ENCODE results near the gene ALG5. TPM values are rescaled to one million over a fixed set of nuclear protein-coding genes. Genes with fewer than 3 reads are reported as not detected.

ALG5 gene
- total and polyA plus RNA-seq, 2 of the 4 experiments (the other 2 are of a cell fraction) = 19.4 to 21.9 TPM

DNA sequence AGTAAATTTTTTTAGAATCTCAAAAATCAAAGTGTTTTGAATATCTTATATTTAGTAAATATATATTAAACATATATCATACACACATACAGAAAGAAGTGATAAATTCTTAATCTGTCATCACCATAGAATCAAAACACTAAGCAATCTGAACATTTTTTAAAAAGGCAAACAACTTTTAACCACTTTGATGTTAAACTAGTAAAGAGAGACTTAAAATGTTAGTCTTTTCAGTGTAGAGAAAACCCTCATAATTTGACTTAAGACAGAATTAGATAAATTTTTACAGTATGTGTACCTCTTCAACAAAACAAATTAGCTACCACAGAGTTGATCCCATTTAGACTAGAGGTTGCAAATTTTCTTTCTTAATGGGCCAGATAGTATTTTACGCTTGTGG is 46.9 kb upstream of the ALG5 start:
- Histone ChIP-seq H2BK120ac (ENCODE audit: low read depth, low read length) (no peak overlapping the region), H3K56ac (ENCODE audit: extremely low read depth, insufficient read depth, low read length) (no peak overlapping the region), H4K5ac (ENCODE audit: low read depth, low read length) (no peak overlapping the region), H3K4me1 (ENCODE audit: control insufficient read depth, insufficient read depth, low read length) (no peaks in the 10 kb centered on the region), H2AK5ac (ENCODE audit: low read depth, low read length) (no peak overlapping the region), H3K9ac (ENCODE audit: low read depth, low read length) (no peak overlapping the region), H3K79me1 (ENCODE audit: low read depth in 1 of 2, low read length in 2 of 2) (peaks cover 8 to 15% of the 10 kb centered on the region in 2 experiments), H3K4ac (ENCODE audit: low read depth, low read length) (no peak overlapping the region), H2AFZ (replicated peaks; ENCODE audit: low read length, poor library complexity) (no peak overlapping the region), H2BK15ac (ENCODE audit: low read depth, low read length) (no peak overlapping the region), H3K4me3 (ENCODE audit: insufficient read depth, low read depth, low read length) (no peak overlapping the region), H2BK20ac (ENCODE audit: low read depth, low read length) (no peak overlapping the region), H3K27ac (ENCODE audit: insufficient read depth, low read length) (no peak overlapping the region), H3K23ac (ENCODE audit: low read depth, low read length) (no peak overlapping the region), H3K9me1 (ENCODE audit: insufficient read depth, low read length) (no peaks in the 10 kb centered on the region), H4K20me1 (ENCODE audit: insufficient read depth, low read length) (peaks cover 9% of the 10 kb centered on the region; the same call in 1 of the 2 replicates), H3K14ac (replicated peaks; ENCODE audit: low read depth, low read length) (no peak overlapping the region), H3K27me3 (ENCODE audit: control insufficient read depth, insufficient read depth, low read length) (no peaks in the 10 kb centered on the region), H2AK9ac (replicated peaks; ENCODE audit: low read depth, low read length, poor library complexity) (no peak overlapping the region), H3K4me2 (ENCODE audit: low read depth, low read length) (no peak overlapping the region), H3K36me3 (ENCODE audit: control insufficient read depth, insufficient read depth, low read length) (peaks cover 30% of the 10 kb centered on the region), H3K18ac (ENCODE audit: low read depth, low read length) (no peak overlapping the region), H3K9me3 (ENCODE audit: control insufficient read depth, insufficient read depth, low read length) (no peaks in the 10 kb centered on the region), H2BK5ac (ENCODE audit: low read depth, low read length, poor library complexity, severe bottlenecking) (no peak overlapping the region), H4K8ac (ENCODE audit: low read depth in 2 of 2, low read length in 2 of 2) (no peak overlapping the region), H4K91ac (ENCODE audit: insufficient read depth, low read depth, low read length) (no peak overlapping the region)
- in situ Hi-C loops (cut with MboI; ENCODE audit: low sequenced_read_pairs) = loop anchor here (25.0 kb wide), 1 partner anchor 1316 kb away; no protein-coding TSS in a partner anchor
- intact Hi-C loops (cut with micrococcal nuclease) = loop anchor here (5.0 kb wide), 1 partner anchor 34 kb away; no protein-coding TSS in a partner anchor
- WGBS, 2 experiments (ENCODE audit: extremely low coverage in 2 of 2, insufficient read length in 1 of 2) = no CpG with 5 or more reads among the region's 1 CpG
- TF ChIP-seq RFX5 (IDR thresholded peaks at IDR 0.05; ENCODE audit: low read depth, low read length) (no peak), RAD21 (IDR thresholded peaks at IDR 0.05; ENCODE audit: low read length) (no peak), BHLHE40 (IDR thresholded peaks at IDR 0.05; ENCODE audit: low read depth, low read length) (no peak), MXI1 (IDR thresholded peaks at IDR 0.05; ENCODE audit: borderline replicate concordance, low read depth, low read length) (no peak)
- DNase-seq (no peak), ATAC-seq (ENCODE audit: low read depth) (no peak)
- no TSS peak for BruUV-seq (replicated peaks)
- dilution Hi-C loops (cut with HindIII; ENCODE audit: low sequenced_read_pairs, unreplicated experiment) = no loop called here
- ChIA-PET CTCF (interaction anchor here (0.6 to 0.7 kb wide), 2 partner anchors 103 to 566 kb away, joined by 3 read pairs; no protein-coding TSS in a partner anchor), POLR2A (ENCODE audit: unreplicated experiment) (no interaction called here)

Measured in IMR-90 (cell line).